A549 (cell line): ENCODE measurements around the gene ERH. TPM values are rescaled to one million over a fixed set of nuclear protein-coding genes. Genes with fewer than 3 reads are reported as not detected.

Experiments used
- polyA plus RNA-seq, 4 experiments: library from polyadenylated mRNA; depleted of rRNA in 3 of 4; stranded (reverse); fragments of >200 nt; fragmentation: RNase III in 1 of 4; extraction: RNeasy Plus Mini Kit Qiagen cat#74134 plus additional on column Dnase treatment in 1 of 4; gene quantifications; 2 replicates in 3 of 4; 3 replicates in 1 of 4; pipeline ENCODE4 v1.2.3, GENCODE V29; 2011 to 2017

The ERH gene
- polyA plus RNA-seq, 2 of the 4 experiments (the other 2 are of a cell fraction): 377 to 562 TPM

Other genes with a start within 250 kb of the ERH start
- 23.7 and 31.6 TPM in 2 replicates for gene DCAF5, start 245.2 kb downstream of the ERH start, polyA plus RNA-seq (2011; rRNA removed)
- gene DCAF5, start 245.2 kb downstream of the ERH start, polyA plus RNA-seq (2017; fragmentation: RNase III; extraction: RNeasy Plus Mini Kit Qiagen cat#74134 plus additional on column Dnase treatment): 13.7 to 15.5 TPM (median 14.3 TPM) in 3 replicates
- 22.1 and 22.3 TPM in 2 replicates for gene EXD2, start 206.8 kb downstream of the ERH start, polyA plus RNA-seq (2011; rRNA removed)
- gene EXD2, start 206.8 kb downstream of the ERH start, polyA plus RNA-seq (2017; fragmentation: RNase III; extraction: RNeasy Plus Mini Kit Qiagen cat#74134 plus additional on column Dnase treatment): 11.3 to 15.5 TPM (median 13.9 TPM) in 3 replicates
- 2.3 and 2.8 TPM in 2 replicates for gene GALNT16, start 138.1 kb downstream of the ERH start, polyA plus RNA-seq (2011; rRNA removed)
- 2.6 to 3.9 TPM (median 3.4 TPM) in 3 replicates for gene GALNT16, start 138.1 kb downstream of the ERH start, polyA plus RNA-seq (2017; fragmentation: RNase III; extraction: RNeasy Plus Mini Kit Qiagen cat#74134 plus additional on column Dnase treatment)
- gene SLC39A9, start 393 bp upstream of the ERH start, polyA plus RNA-seq (2011; rRNA removed): 116 and 125 TPM in 2 replicates
- gene SLC39A9, start 393 bp upstream of the ERH start, polyA plus RNA-seq (2017; fragmentation: RNase III; extraction: RNeasy Plus Mini Kit Qiagen cat#74134 plus additional on column Dnase treatment): 40.6 to 42.1 TPM (median 41.7 TPM) in 3 replicates
- gene PLEKHD1, start 86.4 kb upstream of the ERH start, polyA plus RNA-seq (2011; rRNA removed): 0.01 and 0.03 TPM in 2 replicates
- gene PLEKHD1, start 86.4 kb upstream of the ERH start, polyA plus RNA-seq (2017; fragmentation: RNase III; extraction: RNeasy Plus Mini Kit Qiagen cat#74134 plus additional on column Dnase treatment): 0.03 to 0.05 TPM (median 0.04 TPM) in 3 replicates
- gene CCDC177, start 176.6 kb upstream of the ERH start, polyA plus RNA-seq (2011; rRNA removed): not detected in 2 replicates
- not detected in 3 replicates for gene CCDC177, start 176.6 kb upstream of the ERH start, polyA plus RNA-seq (2017; fragmentation: RNase III; extraction: RNeasy Plus Mini Kit Qiagen cat#74134 plus additional on column Dnase treatment)
- gene SUSD6, start 213.3 kb upstream of the ERH start, polyA plus RNA-seq (2011; rRNA removed): 7.0 and 7.9 TPM in 2 replicates
- gene SUSD6, start 213.3 kb upstream of the ERH start, polyA plus RNA-seq (2017; fragmentation: RNase III; extraction: RNeasy Plus Mini Kit Qiagen cat#74134 plus additional on column Dnase treatment): 4.3 to 4.5 TPM (median 4.5 TPM) in 3 replicates